NB4 (cell line): ENCODE data around the gene EZH2.

Experiments
- MYC ChIP-seq: IDR thresholded peaks from 2 replicates; pipeline ENCODE4 v1.6.1; 2011; ENCODE audit warnings: low read depth, low read length
- POLR2A ChIP-seq: IDR thresholded peaks from 2 replicates; pipeline ENCODE4 v1.6.1; 2011; ENCODE audit warnings: mild to moderate bottlenecking; ENCODE audit not compliant: insufficient read length; ENCODE audit errors: extremely low read depth
- TF ChIP-seq, protein P1 (sequence below): IDR thresholded peaks from one replicate; pipeline ENCODE4 v1.5.1; 2012; ENCODE audit warnings: low read depth, low read length
- TF ChIP-seq, protein P2 (sequence below): IDR thresholded peaks from 2 replicates; pipeline ENCODE4 v1.6.1; 2011; ENCODE audit warnings: low read depth, low read length

DNA sequence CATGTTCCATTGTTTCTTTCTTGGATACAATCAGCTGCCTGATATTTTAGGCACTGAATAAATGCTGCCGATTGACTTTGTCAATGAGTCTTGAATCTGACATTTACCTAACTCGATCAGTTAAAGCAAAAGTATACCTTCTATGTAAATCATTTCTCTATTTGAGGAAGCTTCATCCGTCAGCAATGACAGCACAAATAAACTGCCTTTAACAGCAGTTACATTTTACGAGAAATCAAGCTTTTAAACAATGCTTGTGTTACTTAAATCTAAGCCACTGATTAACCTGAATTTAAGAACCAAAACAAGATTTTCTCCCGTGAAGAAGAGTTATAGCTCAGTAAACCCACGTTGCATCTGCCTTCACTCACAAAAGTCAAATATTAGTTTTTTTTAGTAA, 114.1 kb downstream of the EZH2 start:
- TF ChIP-seq, protein P1, sequence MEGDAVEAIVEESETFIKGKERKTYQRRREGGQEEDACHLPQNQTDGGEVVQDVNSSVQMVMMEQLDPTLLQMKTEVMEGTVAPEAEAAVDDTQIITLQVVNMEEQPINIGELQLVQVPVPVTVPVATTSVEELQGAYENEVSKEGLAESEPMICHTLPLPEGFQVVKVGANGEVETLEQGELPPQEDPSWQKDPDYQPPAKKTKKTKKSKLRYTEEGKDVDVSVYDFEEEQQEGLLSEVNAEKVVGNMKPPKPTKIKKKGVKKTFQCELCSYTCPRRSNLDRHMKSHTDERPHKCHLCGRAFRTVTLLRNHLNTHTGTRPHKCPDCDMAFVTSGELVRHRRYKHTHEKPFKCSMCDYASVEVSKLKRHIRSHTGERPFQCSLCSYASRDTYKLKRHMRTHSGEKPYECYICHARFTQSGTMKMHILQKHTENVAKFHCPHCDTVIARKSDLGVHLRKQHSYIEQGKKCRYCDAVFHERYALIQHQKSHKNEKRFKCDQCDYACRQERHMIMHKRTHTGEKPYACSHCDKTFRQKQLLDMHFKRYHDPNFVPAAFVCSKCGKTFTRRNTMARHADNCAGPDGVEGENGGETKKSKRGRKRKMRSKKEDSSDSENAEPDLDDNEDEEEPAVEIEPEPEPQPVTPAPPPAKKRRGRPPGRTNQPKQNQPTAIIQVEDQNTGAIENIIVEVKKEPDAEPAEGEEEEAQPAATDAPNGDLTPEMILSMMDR = no peak
- TF ChIP-seq MYC (no peak), POLR2A (no peak)
- TF ChIP-seq, protein P2, sequence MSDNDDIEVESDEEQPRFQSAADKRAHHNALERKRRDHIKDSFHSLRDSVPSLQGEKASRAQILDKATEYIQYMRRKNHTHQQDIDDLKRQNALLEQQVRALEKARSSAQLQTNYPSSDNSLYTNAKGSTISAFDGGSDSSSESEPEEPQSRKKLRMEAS = no peak
